Stimulated activated memory B cell treated with anti-CD40 and anti-IgM and Interleukin-4, amounts not matched to agents 10 μg/mL and 1 μg/mL and 100 μg/mL, for 72 hours (primary cell): ENCODE measurements around the gene AGPAT2.

ENCODE experiments used
- ATAC-seq: fragments of 150-1000 bp; cut with Tn5 transposase; 2 replicates; pipeline ENCODE4 v1.10.0; 2021
- H3K27ac Mint-ChIP-seq: one replicate; pipeline ENCODE4 v1.8.0; 2022; ENCODE audit warnings: mild to moderate bottlenecking, mixed read lengths
- H3K27me3 Mint-ChIP-seq: one replicate; pipeline ENCODE4 v1.8.0; 2022; ENCODE audit warnings: mixed read lengths
- H3K36me3 Mint-ChIP-seq: one replicate; pipeline ENCODE4 v1.8.0; 2022; ENCODE audit warnings: mixed read lengths
- H3K4me1 Mint-ChIP-seq: one replicate; pipeline ENCODE4 v1.8.0; 2022; ENCODE audit warnings: mixed read lengths
- H3K4me3 Mint-ChIP-seq: one replicate; pipeline ENCODE4 v1.8.0; 2022; ENCODE audit warnings: mild to moderate bottlenecking, moderate library complexity, mixed read lengths
- H3K9me3 Mint-ChIP-seq: one replicate; pipeline ENCODE4 v1.8.0; 2022; ENCODE audit warnings: mixed read lengths

Gene AGPAT2

GRCh38 chr9:136723362-136723976 is 36.2 kb upstream of the AGPAT2 start:
- Mint-ChIP-seq H3K4me3 (no peak overlapping the region), H3K27ac (no peak overlapping the region), H3K27me3 (no peaks in the 10 kb centered on the region), H3K9me3 (no peaks in the 10 kb centered on the region), H3K36me3 (peaks cover 44% of the 10 kb centered on the region), H3K4me1 (peaks cover 75% of the 10 kb centered on the region)
- ATAC-seq, result no peak

GRCh38 chr9:136722969-136723356 is 35.7 kb upstream of the AGPAT2 start:
- no peak for ATAC-seq
- no peak overlapping the region for H3K27ac Mint-ChIP-seq

GRCh38 chr9:136722093-136722968 is 35.1 kb upstream of the AGPAT2 start:
- Mint-ChIP-seq H3K4me3 (no peak overlapping the region), H3K36me3 (peaks cover 44% of the 10 kb centered on the region), H3K27me3 (no peaks in the 10 kb centered on the region), H3K27ac (no peak overlapping the region), H3K9me3 (no peaks in the 10 kb centered on the region), H3K4me1 (peaks cover 74% of the 10 kb centered on the region)
- no peak for ATAC-seq

More at GRCh38 chr9:136722969-136723356, 35.7 kb upstream of the AGPAT2 start:
- peaks cover 77% of the 10 kb centered on the region for H3K4me1 Mint-ChIP-seq
- H3K27me3 Mint-ChIP-seq, result no peaks in the 10 kb centered on the region
- no peaks in the 10 kb centered on the region for H3K9me3 Mint-ChIP-seq
- H3K4me3 Mint-ChIP-seq, result no peak overlapping the region
- peaks cover 44% of the 10 kb centered on the region for H3K36me3 Mint-ChIP-seq

GRCh38 chr9:136721339-136722092 is 34.3 kb upstream of the AGPAT2 start:
- no peak overlapping the region for H3K27ac Mint-ChIP-seq

GRCh38 chr9:136720898-136721338 is 33.7 kb upstream of the AGPAT2 start:
- no peaks in the 10 kb centered on the region for H3K9me3 Mint-ChIP-seq
- ATAC-seq, result no peak
- H3K4me1 Mint-ChIP-seq, result peaks cover 60% of the 10 kb centered on the region
- H3K4me3 Mint-ChIP-seq, result no peak overlapping the region
- H3K27ac Mint-ChIP-seq, result peak overlapping the region; percentile 74
- H3K36me3 Mint-ChIP-seq, result peaks cover 32% of the 10 kb centered on the region
- peaks cover 11% of the 10 kb centered on the region for H3K27me3 Mint-ChIP-seq

More at GRCh38 chr9:136721339-136722092, 34.3 kb upstream of the AGPAT2 start:
- peaks cover 38% of the 10 kb centered on the region for H3K36me3 Mint-ChIP-seq
- H3K27me3 Mint-ChIP-seq, result peaks cover 5% of the 10 kb centered on the region
- no peak for ATAC-seq
- peaks cover 66% of the 10 kb centered on the region for H3K4me1 Mint-ChIP-seq
- H3K9me3 Mint-ChIP-seq, result no peaks in the 10 kb centered on the region
- no peak overlapping the region for H3K4me3 Mint-ChIP-seq

GRCh38 chr9:136720251-136720897 is 33.1 kb upstream of the AGPAT2 start:
- Mint-ChIP-seq H3K4me3 (no peak overlapping the region), H3K36me3 (peaks cover 27% of the 10 kb centered on the region), H3K9me3 (no peaks in the 10 kb centered on the region), H3K27me3 (peaks cover 16% of the 10 kb centered on the region), H3K4me1 (peaks cover 56% of the 10 kb centered on the region), H3K27ac (peak overlapping the region; percentile 74)
- no peak for ATAC-seq

GRCh38 chr9:136719195-136719880 is 32.1 kb upstream of the AGPAT2 start:
- no peak overlapping the region for H3K4me3 Mint-ChIP-seq
- peak; percentile 48 for ATAC-seq
- peaks cover 54% of the 10 kb centered on the region for H3K4me1 Mint-ChIP-seq
- H3K27me3 Mint-ChIP-seq, result peaks cover 22% of the 10 kb centered on the region
- peak overlapping the region; percentile 58 for H3K27ac Mint-ChIP-seq
- no peaks in the 10 kb centered on the region for H3K9me3 Mint-ChIP-seq
- H3K36me3 Mint-ChIP-seq, result peaks cover 20% of the 10 kb centered on the region

- peak; percentile 3 for ATAC-seq
- Mint-ChIP-seq H3K36me3 (peaks cover 12% of the 10 kb centered on the region), H3K27ac (peak overlapping the region; percentile 58), H3K9me3 (no peaks in the 10 kb centered on the region), H3K4me3 (no peak overlapping the region), H3K27me3 (peaks cover 30% of the 10 kb centered on the region), H3K4me1 (peaks cover 54% of the 10 kb centered on the region)
These were observed 31.3 kb upstream of the AGPAT2 start for GRCh38 chr9:136718345-136719194.

GRCh38 chr9:136717399-136717798 is 30.1 kb upstream of the AGPAT2 start:
- H3K9me3 Mint-ChIP-seq, result no peaks in the 10 kb centered on the region
- H3K27me3 Mint-ChIP-seq, result peaks cover 37% of the 10 kb centered on the region
- no peak overlapping the region for H3K4me3 Mint-ChIP-seq
- H3K27ac Mint-ChIP-seq, result no peak overlapping the region
- peaks cover 6% of the 10 kb centered on the region for H3K36me3 Mint-ChIP-seq
- H3K4me1 Mint-ChIP-seq, result peaks cover 51% of the 10 kb centered on the region
- no peak for ATAC-seq

GRCh38 chr9:136714893-136715274 is 27.6 kb upstream of the AGPAT2 start:
- peaks cover 58% of the 10 kb centered on the region for H3K27me3 Mint-ChIP-seq
- no peak overlapping the region for H3K4me3 Mint-ChIP-seq
- no peaks in the 10 kb centered on the region for H3K36me3 Mint-ChIP-seq
- H3K9me3 Mint-ChIP-seq, result no peaks in the 10 kb centered on the region
- peaks cover 41% of the 10 kb centered on the region for H3K4me1 Mint-ChIP-seq
- no peak overlapping the region for H3K27ac Mint-ChIP-seq
- ATAC-seq, result no peak

- ATAC-seq, result no peak
- H3K27me3 Mint-ChIP-seq, result peaks cover 64% of the 10 kb centered on the region
- no peak overlapping the region for H3K4me3 Mint-ChIP-seq
- no peaks in the 10 kb centered on the region for H3K9me3 Mint-ChIP-seq
- H3K4me1 Mint-ChIP-seq, result peaks cover 35% of the 10 kb centered on the region
- H3K36me3 Mint-ChIP-seq, result no peaks in the 10 kb centered on the region
- no peak overlapping the region for H3K27ac Mint-ChIP-seq
These were observed 27.0 kb upstream of the AGPAT2 start for GRCh38 chr9:136714096-136714892.

- no peak overlapping the region for H3K27ac Mint-ChIP-seq
- no peaks in the 10 kb centered on the region for H3K9me3 Mint-ChIP-seq
- no peaks in the 10 kb centered on the region for H3K36me3 Mint-ChIP-seq
- H3K4me1 Mint-ChIP-seq, result peaks cover 27% of the 10 kb centered on the region
- ATAC-seq, result no peak
- peak overlapping the region; percentile 36 for H3K4me3 Mint-ChIP-seq
- H3K27me3 Mint-ChIP-seq, result peaks cover 64% of the 10 kb centered on the region
These were observed 26.3 kb upstream of the AGPAT2 start for GRCh38 chr9:136713550-136713949.
